GM19035 (cell line): ENCODE results near the gene PIBF1.
"Not testable (repeated sequence)": the region's sequence is repeated elsewhere in the genome, so short reads cannot be mapped to it uniquely, and the experiment has no call there.

Experiments
- ATAC-seq: cut with Tn5 transposase; IDR thresholded peaks from one replicate; pipeline ENCODE4 v1.9.1; 2021; ENCODE audit not compliant: unreplicated experiment

Gene PIBF1

GRCh38 chr13:72820156-72820897 lies 38.4 kb downstream of the PIBF1 start:
- ATAC-seq: no peak

DNA sequence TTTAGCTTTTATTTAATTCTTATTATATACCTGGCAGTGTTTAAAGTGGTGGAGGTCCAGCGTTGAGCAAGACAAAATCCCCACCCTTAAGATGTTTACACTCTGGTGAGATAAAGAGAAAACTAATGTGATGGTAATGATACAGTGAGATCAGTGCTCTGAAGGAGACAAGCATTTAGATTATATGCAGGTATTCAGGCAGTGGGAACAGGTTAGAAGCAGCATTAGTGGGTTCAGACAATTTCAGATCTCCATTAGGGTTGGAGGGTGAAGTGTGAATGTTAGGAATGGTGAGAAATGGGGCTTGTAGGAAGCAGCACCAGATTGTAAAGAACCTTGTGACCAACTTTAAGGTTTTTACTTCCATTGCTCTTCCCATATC lies 39.0 kb downstream of the PIBF1 start:
- no peak for ATAC-seq

DNA sequence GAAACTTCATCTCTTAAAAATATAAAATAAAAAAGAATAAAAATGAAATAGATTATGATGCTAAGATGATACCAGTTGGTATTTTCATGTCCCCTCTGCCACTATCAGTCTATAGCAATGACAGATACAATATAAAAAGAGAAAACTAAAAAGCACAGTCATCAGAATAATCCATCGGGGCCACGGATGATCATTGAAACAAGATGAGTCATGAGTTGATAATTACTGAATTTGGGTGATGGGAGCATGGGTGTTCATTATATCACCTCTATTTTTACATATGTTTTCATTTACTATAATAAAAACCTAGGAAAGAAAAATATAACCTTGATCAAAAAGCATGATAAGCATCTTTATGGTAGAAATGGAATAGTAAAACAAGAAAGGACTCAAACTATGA lies 41.1 kb downstream of the PIBF1 start:
- ATAC-seq: no peak

- no peak for ATAC-seq
Measured at GRCh38 chr13:72823724-72824123, 41.8 kb downstream of the PIBF1 start.

GRCh38 chr13:72834601-72835000 lies 52.7 kb downstream of the PIBF1 start:
- ATAC-seq: no peak

DNA sequence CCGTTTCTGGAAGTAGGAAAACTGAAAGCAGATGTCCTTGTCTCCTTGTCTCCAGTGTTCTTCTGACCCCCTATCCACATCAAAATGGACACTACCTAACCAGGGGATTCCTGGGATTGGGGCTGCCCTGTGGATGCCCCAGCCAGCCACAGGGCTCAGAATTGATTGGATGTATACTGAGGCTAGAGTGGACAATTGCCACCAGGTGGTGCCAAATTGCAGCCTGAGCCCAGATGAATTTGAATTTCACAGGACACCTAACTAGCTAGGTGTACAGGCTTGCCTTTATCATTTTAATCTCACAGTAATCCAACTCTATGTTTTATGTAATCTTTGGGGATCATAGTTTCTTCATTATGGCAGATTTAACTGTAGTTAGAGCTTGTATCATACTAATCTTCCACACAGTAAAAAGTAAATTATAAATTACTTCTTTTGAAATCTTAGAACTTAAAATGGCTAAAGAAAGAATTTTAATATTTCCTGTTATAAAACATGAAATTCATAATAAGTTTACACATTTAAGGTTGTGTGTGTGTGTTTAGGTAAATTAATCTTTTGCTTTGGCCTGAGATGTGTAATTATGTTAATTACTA lies 58.0 kb downstream of the PIBF1 start:
- peak; percentile 97 for ATAC-seq

DNA sequence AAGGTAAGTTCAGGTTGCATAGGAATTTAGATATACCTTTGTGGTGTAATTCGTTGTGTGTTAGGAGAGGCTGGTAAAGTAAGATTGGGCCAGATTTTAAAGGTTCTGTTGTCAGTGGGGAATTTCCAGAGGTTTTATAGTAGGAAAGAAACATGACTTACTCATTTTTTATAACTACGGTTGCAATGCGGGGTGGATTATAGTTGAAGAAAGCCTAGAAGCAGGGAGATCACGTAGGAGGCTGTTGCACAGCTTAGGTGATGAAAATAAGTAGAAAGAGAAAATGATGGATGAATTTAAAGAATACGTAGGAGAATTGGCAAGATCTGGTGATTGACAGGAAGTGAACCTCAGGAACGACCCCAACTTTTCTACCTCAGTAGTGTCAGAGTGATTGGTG lies 61.1 kb downstream of the PIBF1 start:
- no peak for ATAC-seq

DNA sequence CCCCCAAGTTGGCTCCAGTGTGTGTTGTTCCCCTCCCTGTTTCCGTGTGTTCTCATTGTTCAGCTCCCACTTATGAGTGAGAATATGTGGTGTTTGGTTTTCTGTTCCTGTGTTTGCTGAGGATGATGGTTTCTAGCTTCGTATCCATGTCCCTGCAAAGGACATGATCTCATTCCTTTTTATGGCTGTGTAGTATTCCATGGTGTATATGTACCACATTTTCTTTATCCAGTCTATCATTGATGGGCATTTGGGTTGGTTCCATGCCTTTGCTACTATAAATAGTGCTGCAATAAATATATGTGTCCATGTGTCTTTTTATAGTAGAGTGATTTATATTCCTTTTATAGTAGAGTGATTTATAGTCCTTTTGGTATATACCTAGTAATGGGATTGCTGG lies 63.2 kb downstream of the PIBF1 start:
- ATAC-seq: not testable (repeated sequence)

DNA sequence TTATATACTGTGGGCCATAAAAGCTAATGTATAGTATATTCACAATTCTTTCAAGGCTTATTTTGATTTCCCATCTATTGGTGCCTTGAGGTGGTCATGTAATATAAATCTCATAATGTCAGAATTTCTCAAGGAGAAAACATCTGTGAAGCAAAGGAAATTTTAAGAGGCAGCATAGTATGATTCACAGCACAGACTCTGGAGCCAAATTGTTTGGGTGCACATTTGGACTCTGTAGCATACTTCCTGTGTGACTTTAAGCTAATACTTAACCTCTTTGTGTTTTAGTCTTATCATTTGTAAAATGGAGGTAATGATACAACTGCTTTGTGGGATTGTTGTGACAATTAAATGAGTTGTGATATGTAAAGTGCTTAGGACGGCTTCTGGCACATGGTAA lies 67.6 kb downstream of the PIBF1 start:
- no peak for ATAC-seq

GRCh38 chr13:72850959-72851677 lies 69.2 kb downstream of the PIBF1 start:
- ATAC-seq: no peak

- ATAC-seq: no peak
Measured at GRCh38 chr13:72851678-72852014, 69.7 kb downstream of the PIBF1 start.

- ATAC-seq: no peak
Measured at GRCh38 chr13:72852207-72852606, 70.3 kb downstream of the PIBF1 start.

- ATAC-seq: no peak
Measured at GRCh38 chr13:72853000-72853399, 71.1 kb downstream of the PIBF1 start.

GRCh38 chr13:72864142-72865011 lies 82.4 kb downstream of the PIBF1 start:
- ATAC-seq: peak; percentile 83

DNA sequence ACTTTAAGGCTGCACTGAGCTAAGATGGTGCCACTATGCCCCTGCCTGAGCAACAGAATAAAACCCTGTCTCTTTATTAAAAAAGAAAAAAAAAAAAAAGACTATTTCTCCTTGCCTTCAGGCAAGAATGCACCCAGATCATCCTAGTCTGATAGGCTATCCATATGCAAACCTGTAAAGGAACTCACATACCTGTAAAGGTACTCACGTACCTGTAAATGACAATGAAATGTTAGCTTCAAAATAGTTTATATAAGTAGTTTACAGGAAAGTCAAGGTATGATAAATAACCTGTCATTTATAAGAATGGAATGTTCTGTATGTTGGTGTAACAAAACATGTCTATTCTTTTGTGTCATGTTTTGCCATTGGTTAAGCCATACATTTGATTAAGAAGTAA lies 86.3 kb downstream of the PIBF1 start:
- no peak for ATAC-seq

DNA sequence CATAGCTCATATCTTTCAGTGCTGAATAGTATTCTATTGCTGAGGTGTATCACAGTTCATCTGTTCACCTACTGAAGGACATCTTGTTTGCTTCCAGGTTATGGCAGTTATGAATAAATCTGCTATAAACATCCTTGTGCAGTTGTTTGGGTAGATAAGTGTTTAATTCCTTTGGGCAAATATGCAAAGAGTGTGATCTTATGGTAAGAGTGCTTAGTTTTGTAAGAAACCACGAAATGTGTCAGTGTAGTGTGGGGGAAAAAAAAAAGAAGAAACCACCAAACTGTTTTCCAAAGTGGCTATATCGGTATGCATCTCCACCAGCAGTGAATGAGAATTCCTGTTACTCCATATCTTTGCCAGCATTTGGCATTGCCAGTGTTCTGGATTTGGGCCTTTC lies 93.3 kb downstream of the PIBF1 start:
- no peak for ATAC-seq

- ATAC-seq: no peak
Measured at GRCh38 chr13:72884101-72884500, 102.2 kb downstream of the PIBF1 start.

- no peak for ATAC-seq
Measured at GRCh38 chr13:72886272-72887067, 104.5 kb downstream of the PIBF1 start.

GRCh38 chr13:72889495-72889894 lies 107.6 kb downstream of the PIBF1 start:
- ATAC-seq: no peak

GRCh38 chr13:72890546-72890945 lies 108.6 kb downstream of the PIBF1 start:
- no peak for ATAC-seq

DNA sequence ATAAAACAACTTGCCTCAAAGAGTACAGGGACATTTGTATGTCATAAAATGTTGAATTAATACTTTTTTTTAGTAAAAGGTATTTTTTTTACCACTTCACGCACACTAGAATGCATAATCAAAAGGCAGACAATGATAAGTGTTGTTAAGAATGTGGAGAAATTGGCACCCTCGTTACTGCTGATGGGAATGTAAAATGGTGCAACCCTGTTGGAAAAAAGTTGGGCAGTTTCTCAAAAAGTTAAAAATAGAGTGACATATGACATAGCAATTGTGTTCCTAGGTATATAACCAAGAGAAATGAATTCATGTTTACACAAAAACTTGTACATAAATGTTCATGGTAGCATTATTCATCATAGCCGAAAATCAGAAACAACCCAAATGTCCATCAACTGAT lies 109.5 kb downstream of the PIBF1 start:
- no peak for ATAC-seq
